ENCODE results near the gene VEZF1.

GRCh38 chr17:57927048-57927723 lies 60.9 kb downstream of the VEZF1 start:
- TF ChIP-seq CTCF (IDR thresholded peaks at IDR 0.05) (no peak), POLR2A (IDR thresholded peaks at IDR 0.05) (no peak)
